PC-9 (cell line): ENCODE measurements around the gene KBTBD13. TPM values are rescaled to one million over a fixed set of nuclear protein-coding genes. Genes with fewer than 3 reads are reported as not detected.

Experiments
- BruUV-seq: library from RNA; stranded (reverse); fragments of 400-500 nt; replicated peaks from 2 replicates; lab custom pipeline; 2021; lab: Mats Ljungman, UMichigan
- CTCF ChIA-PET: fragments of 300-600 bp; sonication (Branson Sonifier 250); formaldehyde crosslinking; loops from one replicate; lab custom pipeline; 2022; ENCODE audit warnings: antibody characterized with exemption; lab: Charles Lee
- POLR2A ChIA-PET: fragments of 300-600 bp; sonication (Branson Sonifier 250); formaldehyde crosslinking; loops from one replicate; lab custom pipeline; 2022; ENCODE audit warnings: antibody characterized with exemption; ENCODE audit not compliant: unreplicated experiment; lab: Charles Lee
- DNase-seq, 2 experiments: peaks; one replicate each; pipeline versions ENCODE4 v3.0.0 to v3.0.0-alpha.2; 2015 to 2022; ENCODE audit warnings: mixed read lengths in 1 of 2
- H2AFZ ChIP-seq: fragments of 200-600 bp; sonication (generic); 2 replicates; pipeline ENCODE4 v1.8.1; 2017; ENCODE audit warnings: antibody characterized with exemption
- H3F3A ChIP-seq: fragments of 200-600 bp; sonication (generic); 2 replicates; pipeline ENCODE4 v1.8.1; 2017; ENCODE audit warnings: antibody characterized with exemption, mild to moderate bottlenecking, low read depth; ENCODE audit not compliant: insufficient read depth
- H3K27ac ChIP-seq: fragments of 200-600 bp; sonication (generic); 2 replicates; pipeline ENCODE4 v1.6.1; 2016; ENCODE audit warnings: mixed run types
- H3K27me3 ChIP-seq: fragments of 200-600 bp; sonication (generic); 2 replicates; pipeline ENCODE4 v1.6.1; 2016; ENCODE audit warnings: low read depth, mixed run types; ENCODE audit not compliant: insufficient read depth
- H3K36me3 ChIP-seq: fragments of 200-600 bp; sonication (generic); 2 replicates; pipeline ENCODE4 v1.6.1; 2016; ENCODE audit warnings: low read depth, mixed run types
- H3K4me1 ChIP-seq: fragments of 200-600 bp; sonication (generic); replicated peaks from 2 replicates; pipeline ENCODE4 v1.6.1; 2016; ENCODE audit warnings: mixed run types; ENCODE audit not compliant: insufficient read depth
- H3K4me2 ChIP-seq: fragments of 200-600 bp; sonication (generic); 2 replicates; pipeline ENCODE4 v1.6.1; 2017; ENCODE audit warnings: mixed run types
- H3K4me3 ChIP-seq: fragments of 200-600 bp; sonication (generic); 2 replicates; pipeline ENCODE4 v1.6.1; 2016; ENCODE audit warnings: mixed run types
- H3K79me2 ChIP-seq: fragments of 200-600 bp; sonication (generic); 2 replicates; pipeline ENCODE4 v1.6.1; 2017; ENCODE audit warnings: low read depth, mixed run types
- H3K9me2 ChIP-seq: fragments of 200-600 bp; sonication (generic); 2 replicates; pipeline ENCODE4 v1.8.1; 2017; ENCODE audit warnings: mild to moderate bottlenecking; ENCODE audit not compliant: insufficient read depth
- H3K9me3 ChIP-seq: fragments of 200-600 bp; sonication (generic); 2 replicates; pipeline ENCODE4 v1.8.1; 2016; ENCODE audit warnings: low read depth; ENCODE audit not compliant: insufficient read depth
- H4K20me1 ChIP-seq: fragments of 200-600 bp; sonication (generic); 2 replicates; pipeline ENCODE4 v1.8.1; 2017; ENCODE audit not compliant: insufficient read depth
- EZH2 ChIP-seq: fragments of 200-600 bp; sonication (generic); IDR thresholded peaks from 2 replicates; pipeline ENCODE4 v1.8.0; 2017; ENCODE audit warnings: antibody characterized with exemption, low read depth
- intact Hi-C: fragments of 100-400 bp; cut with micrococcal nuclease; formaldehyde crosslinking; loops from one replicate; pipeline ENCODE4 v1.10.0; 2022; ENCODE audit not compliant: unreplicated experiment
- total RNA-seq: library from RNA; stranded (reverse); gene quantifications from 2 replicates; pipeline ENCODE4 v1.2.3, GENCODE V29; 2021
- TF ChIP-seq, protein P1 (sequence below): fragments of 200-600 bp; sonication (generic); conservative IDR thresholded peaks from 2 replicates; pipeline ENCODE4 v1.6.1; 2017; ENCODE audit warnings: mixed run types, antibody characterized with exemption, mild to moderate bottlenecking, moderate library complexity

The KBTBD13 gene
- total RNA-seq, 1 experiment from 2014 or later = not detected

DNA sequence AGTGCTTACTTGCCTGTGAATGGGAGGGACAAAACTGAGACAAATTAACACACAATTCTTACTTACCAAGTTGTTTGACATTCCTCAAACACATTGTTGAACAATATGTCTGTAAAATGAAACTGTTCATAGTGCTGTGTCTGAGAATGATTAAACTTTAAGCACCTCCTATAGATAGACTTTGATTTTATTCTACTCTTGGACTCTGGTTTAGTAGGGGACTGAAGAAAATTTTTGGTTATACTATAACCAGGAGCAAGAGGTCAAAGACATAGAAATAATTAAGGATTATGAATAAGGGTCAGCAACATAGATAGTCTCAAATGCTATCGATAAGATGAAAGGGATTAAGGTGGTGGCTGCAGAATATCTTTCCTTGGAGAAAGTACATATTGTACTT lies 39.2 kb upstream of the KBTBD13 start:
- Histone ChIP-seq H3K9me2 (no peaks in the 10 kb centered on the region), H3F3A (peaks cover 6% of the 10 kb centered on the region; the same call in 1 of the 2 replicates), H3K27ac (no peak overlapping the region), H3K4me2 (no peak overlapping the region), H3K36me3 (no peaks in the 10 kb centered on the region), H3K9me3 (no peaks in the 10 kb centered on the region), H3K4me1 (no peaks in the 10 kb centered on the region), H4K20me1 (no peaks in the 10 kb centered on the region), H2AFZ (no peak overlapping the region), H3K27me3 (no peaks in the 10 kb centered on the region), H3K79me2 (no peaks in the 10 kb centered on the region), H3K4me3 (no peak overlapping the region)
- TF ChIP-seq, protein P1, sequence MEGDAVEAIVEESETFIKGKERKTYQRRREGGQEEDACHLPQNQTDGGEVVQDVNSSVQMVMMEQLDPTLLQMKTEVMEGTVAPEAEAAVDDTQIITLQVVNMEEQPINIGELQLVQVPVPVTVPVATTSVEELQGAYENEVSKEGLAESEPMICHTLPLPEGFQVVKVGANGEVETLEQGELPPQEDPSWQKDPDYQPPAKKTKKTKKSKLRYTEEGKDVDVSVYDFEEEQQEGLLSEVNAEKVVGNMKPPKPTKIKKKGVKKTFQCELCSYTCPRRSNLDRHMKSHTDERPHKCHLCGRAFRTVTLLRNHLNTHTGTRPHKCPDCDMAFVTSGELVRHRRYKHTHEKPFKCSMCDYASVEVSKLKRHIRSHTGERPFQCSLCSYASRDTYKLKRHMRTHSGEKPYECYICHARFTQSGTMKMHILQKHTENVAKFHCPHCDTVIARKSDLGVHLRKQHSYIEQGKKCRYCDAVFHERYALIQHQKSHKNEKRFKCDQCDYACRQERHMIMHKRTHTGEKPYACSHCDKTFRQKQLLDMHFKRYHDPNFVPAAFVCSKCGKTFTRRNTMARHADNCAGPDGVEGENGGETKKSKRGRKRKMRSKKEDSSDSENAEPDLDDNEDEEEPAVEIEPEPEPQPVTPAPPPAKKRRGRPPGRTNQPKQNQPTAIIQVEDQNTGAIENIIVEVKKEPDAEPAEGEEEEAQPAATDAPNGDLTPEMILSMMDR = no peak
- no peak for TF ChIP-seq EZH2
- no peak for DNase-seq
- BruUV-seq = no TSS peak
- intact Hi-C loops = no loop called here
- ChIA-PET CTCF (no interaction called here), POLR2A (no interaction called here)

DNA sequence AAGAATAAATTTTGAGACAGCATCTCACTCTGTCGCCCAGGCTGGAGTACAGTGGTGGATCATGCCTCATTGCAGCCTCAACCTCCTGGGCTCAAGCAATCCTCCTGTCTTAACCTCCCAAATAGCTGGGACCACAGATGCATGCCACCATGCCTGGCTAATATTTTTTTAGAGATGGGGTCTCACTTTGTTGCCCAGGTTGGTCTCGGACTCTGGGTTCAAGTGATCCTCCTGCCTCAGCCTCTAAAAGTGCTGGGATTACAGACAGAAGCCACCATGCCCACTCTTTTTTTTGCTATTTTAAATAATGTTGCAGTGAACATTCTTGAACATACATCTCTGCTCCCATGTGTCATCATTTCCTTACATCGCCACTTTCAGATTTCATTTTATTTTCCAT lies 38.1 kb upstream of the KBTBD13 start:
- Histone ChIP-seq H4K20me1 (no peaks in the 10 kb centered on the region), H3K4me3 (no peak overlapping the region), H3K27ac (no peak overlapping the region), H3K9me3 (no peaks in the 10 kb centered on the region), H3K4me1 (peaks cover under 1% of the 10 kb centered on the region; the same call in 1 of the 2 replicates), H3F3A (peaks cover 6% of the 10 kb centered on the region; the same call in 1 of the 2 replicates), H2AFZ (no peak overlapping the region), H3K27me3 (no peaks in the 10 kb centered on the region), H3K79me2 (no peaks in the 10 kb centered on the region), H3K36me3 (no peaks in the 10 kb centered on the region), H3K4me2 (no peak overlapping the region), H3K9me2 (no peaks in the 10 kb centered on the region)
- intact Hi-C loops = no loop called here
- no TSS peak for BruUV-seq
- ChIA-PET CTCF (no interaction called here), POLR2A (no interaction called here)
- no peak for DNase-seq
- TF ChIP-seq, protein P1 = no peak
- no peak for TF ChIP-seq EZH2

DNA sequence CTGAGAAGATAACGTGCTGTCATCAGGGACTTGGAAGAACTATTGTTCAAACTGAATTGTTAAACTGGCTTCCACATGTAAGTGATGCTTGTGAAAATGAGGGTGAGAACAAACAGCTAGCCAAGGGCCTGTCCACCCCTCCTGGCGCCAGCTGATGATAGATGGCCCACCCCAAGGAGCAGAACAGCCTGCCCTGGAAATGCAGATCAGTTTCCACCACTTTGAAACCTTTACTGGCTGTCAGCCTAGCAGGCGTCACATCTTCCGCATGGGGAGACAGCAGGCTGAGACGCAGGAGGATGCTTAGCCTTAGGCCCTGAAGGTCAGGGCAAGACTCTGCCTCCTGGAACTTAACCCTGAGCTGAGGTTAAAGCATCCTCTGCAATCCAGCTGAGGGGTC lies 37.7 kb upstream of the KBTBD13 start:
- Histone ChIP-seq H3K4me1 (peaks cover 5% of the 10 kb centered on the region; the same call in 1 of the 2 replicates), H3K4me2 (no peak overlapping the region), H3K9me3 (no peaks in the 10 kb centered on the region), H2AFZ (no peak overlapping the region), H3K27ac (no peak overlapping the region), H3K27me3 (no peaks in the 10 kb centered on the region), H3K79me2 (no peaks in the 10 kb centered on the region), H4K20me1 (no peaks in the 10 kb centered on the region), H3K9me2 (no peaks in the 10 kb centered on the region), H3K36me3 (no peaks in the 10 kb centered on the region), H3K4me3 (no peak overlapping the region), H3F3A (peaks cover 3% of the 10 kb centered on the region; the same call in 1 of the 2 replicates)
- BruUV-seq = no TSS peak
- intact Hi-C loops = no loop called here
- POLR2A ChIA-PET = no interaction called here
- TF ChIP-seq, protein P1 = no peak
- no peak for TF ChIP-seq EZH2
- CTCF ChIA-PET = no interaction called here
- no peak for DNase-seq
